GM21515 (cell line): ENCODE data around the gene PNPLA3.

Source experiments
- ATAC-seq: cut with Tn5 transposase; IDR thresholded peaks from one replicate; pipeline ENCODE4 v1.9.1; 2021; ENCODE audit not compliant: unreplicated experiment

Gene PNPLA3

DNA sequence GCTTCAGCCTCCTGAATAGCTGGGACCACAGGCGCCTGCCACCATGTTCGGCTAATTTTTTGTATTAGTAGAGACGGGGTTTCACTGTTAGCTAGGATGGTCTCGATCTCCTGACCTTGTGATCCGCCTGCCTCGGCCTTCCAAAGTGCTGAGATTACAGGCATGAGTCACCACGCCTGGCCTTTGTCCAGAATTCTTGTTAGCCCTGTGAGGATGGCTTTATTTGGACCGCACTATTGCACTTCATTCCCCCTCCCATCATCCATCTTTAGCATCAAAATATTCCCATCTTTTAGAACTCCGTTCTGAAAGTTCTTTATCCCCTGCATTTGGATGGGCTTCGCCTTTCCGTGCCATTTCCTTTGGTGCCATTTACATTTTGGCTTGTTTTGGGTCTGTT, 34.3 kb downstream of the PNPLA3 start:
- ATAC-seq: no peak

DNA sequence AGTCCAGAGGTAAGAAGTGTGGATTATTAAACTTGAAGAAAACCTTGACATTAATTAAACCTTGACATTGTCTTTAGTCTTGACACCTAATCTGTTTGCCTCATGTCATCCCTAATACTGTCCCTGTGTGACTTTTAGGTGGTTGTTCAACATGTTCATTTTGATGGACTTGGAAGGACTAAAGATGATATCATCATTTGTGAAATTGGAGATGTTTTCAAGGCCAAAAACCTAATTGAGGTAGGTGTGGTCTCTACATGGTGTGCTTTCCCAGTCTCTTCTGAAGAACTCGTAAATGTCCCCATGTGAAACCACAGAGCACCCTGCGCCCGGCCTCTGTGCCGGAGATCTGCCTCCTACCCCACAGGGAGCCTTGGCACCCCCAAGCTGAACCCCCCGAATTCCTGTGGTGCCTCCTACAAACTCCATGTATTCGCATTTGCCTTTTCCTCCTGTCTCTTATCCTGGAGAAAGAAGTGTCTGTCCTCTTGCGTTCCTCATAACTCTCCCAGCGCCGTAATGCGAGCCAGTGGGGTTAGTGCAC, 40.8 kb downstream of the PNPLA3 start:
- ATAC-seq: no peak

DNA sequence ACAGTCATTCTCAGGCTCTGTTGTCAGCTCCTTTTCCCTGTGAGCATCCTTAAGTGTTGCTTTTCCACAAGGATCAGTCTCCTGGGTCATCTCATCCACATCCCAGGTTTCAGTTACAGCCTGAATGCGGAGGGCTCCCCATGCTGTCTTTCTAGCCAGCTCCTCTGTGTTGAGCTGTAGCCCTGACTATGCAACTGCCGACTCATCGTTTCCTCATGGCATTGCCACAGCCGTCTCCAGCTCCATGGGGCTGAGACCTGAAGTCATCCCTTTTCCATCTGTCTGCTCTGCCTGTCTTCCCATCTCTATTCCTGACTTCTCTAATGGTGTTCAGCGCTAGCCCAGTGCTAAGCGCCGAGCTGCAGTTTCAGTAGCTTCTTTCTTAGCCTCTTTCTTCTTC, 43.5 kb downstream of the PNPLA3 start:
- no peak for ATAC-seq

DNA sequence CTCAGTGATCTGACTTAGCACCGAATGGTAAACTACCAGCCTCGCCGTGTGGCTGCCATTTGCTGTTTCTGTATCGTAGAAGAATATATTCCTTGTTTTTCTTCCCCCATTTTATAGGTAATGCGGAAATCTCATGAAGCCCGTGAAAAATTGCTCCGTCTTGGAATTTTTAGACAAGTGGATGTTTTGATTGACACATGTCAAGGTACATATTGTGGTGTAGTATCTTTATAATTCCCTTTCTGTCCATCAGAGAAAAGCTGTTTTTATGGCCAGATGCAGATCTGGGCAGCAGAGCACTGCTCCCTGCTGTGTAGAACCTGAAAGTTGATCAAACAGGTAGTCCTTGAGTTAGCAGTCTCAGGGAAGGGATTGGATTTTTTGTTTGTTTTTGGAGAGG, 45.0 kb downstream of the PNPLA3 start:
- ATAC-seq: no peak

DNA sequence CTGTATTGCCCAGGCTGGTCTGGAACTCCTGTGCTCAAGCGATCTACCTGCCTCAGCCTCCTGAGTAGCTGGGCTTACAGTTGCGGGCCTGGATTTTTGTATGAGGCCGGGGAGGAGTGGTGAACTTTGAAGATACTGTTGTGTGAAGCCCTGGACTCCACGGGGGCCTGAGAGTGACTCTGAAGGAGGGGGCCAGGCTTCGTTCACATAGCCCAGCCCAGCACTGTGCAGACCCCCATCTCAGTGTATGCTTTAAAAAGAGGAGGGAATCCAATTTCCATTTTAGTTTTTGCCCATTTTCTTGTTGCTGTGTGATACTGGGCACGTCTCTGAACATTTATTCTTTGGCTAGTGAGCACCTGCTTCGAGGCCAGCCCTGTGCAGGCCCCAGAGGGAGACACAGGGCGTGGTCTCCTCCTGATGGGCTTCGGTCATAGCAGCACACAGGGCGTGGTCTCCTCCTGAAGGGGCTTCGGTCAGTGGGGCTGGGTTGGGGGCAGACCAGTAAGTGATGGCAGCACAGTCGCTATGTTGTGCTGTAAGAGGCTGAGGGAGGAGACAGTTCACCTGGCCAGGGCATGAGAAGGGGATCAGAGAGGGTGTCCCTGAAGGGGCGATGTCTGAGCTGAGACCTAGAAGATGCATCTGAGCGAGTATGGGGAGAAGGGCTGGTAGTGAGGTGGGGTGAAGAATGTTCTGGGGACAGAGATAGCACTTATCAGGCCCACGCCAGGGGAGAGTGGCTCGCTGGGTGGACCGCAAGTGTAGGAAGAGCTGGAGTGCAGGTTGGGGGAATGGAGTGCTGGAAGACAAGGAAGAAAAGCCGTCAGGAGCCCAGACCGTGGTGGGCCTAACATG, 45.6 kb downstream of the PNPLA3 start:
- no peak for ATAC-seq

DNA sequence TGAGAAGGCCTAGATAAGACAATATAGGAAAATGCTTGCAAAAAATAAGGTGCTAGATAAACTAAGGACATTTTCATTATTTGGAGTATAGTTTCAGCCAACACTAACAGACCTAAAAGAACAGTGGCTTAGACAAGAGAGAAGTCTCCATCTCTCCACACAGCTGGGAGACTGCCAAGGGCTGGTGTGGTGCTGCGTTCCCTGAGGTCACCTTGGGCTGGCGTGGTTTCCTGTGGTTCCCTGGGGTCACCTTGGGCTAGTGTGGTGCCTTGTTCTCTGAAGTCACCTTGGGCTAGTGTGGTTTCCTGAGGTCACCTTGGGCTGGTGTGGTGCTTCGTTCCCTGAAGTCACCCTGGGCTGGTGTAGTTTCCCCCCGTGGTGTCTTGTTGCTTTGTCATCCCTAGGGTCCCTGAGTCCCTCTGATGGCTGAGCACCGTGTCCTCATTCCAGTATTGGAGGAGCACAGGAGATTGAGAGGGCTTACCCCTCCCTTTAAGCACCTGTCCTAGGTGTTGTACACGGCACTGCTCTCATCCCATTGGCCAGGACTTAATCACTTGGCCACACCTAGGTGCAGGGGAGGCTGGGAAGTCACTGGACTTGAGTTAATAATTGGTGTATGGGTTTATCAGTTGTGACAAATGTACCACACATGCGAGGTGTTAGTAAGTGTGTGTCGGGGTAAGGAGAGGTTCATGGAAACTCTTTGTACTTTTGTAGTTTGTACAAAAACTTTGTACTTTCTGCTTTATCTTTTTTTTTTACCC, 46.6 kb downstream of the PNPLA3 start:
- no peak for ATAC-seq

DNA sequence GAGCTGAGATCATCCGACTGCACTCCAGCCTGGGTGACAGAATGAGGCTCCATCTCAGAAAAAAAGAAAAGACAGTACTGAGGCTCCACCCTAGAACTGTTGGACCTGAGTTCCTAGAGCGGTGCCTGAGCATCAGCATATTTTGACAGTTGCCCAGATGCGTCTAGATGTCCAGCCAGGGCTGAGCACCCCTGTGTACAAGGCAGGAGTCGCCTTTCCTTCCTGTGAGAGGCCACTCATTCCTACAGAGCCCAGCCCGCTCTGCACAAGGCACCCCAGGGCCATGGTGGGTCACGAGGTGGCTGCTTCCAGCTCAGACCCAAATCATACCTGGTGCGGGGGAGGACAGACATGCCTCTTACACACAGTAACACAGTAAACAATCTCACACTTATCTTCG, 47.5 kb downstream of the PNPLA3 start:
- ATAC-seq: no peak

DNA sequence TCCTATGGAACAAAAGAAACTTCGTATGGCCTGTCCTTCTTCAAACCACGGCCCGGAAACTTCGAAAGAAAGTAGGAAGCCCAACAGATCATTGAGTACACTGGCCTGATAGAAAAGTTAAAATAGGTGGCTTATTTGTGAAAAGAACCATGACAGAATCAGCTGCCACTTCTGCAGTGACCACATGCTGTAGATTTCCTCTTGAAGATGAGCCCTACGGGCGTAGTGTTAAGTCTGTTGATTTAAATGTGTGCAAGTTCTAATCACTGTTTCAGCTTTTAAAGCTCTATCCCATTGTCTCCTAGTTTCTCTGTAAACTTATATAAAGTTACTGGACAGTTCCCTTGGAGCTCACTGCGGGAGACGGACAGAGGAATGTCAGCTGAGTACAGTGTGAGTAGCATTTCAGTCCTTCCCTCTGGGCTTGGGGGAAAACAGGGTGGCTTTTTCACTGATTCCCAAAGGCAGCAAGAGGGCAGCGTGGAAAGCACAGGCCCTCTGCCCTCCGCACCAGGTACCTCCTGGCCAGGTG, 49.4 kb downstream of the PNPLA3 start:
- ATAC-seq: no peak

DNA sequence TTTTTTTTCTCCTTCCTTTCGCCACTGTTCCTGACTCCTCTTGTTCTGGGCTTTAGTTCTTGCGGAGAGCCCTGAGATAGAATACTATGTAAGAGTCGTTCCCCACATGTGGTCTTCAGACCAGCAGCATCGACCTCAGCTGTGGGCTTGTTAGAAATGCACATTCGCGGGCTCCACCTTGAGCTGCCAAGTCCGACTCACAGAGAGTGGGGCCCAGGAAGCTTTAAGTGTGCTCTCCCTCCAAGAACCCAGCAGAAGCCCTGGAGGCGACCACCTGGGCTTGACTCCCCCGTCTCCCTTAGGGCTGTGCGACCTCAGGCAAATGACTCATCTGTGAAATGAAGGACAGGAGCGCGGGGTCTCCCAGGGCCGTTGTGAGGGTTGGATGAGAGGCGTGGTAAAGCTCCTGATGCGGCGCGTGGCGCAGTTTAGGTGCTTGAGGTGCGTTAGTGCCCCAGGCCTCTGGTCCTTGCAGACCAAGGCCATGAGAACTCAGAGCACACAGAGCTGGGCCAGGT, 50.5 kb downstream of the PNPLA3 start:
- ATAC-seq: no peak

DNA sequence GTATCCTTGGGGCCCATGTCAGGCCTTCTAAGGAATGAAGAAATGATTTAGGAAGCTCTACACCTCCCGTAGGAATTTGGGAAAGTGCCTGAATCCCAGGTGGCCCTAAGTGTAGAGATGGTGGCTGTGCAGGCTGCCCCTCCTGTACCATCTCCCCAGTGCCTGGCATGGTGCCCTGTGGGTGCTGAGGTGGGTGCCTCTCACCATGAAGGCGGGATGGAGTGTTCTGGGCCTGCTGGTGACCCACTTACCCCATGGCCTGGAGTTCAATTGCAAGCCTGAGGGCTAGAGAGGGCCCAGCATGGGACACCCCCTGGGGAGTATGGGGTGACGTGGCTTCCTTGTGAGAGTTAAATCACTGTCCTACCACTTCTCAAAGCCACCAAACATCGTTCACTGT, 51.4 kb downstream of the PNPLA3 start:
- ATAC-seq: no peak

DNA sequence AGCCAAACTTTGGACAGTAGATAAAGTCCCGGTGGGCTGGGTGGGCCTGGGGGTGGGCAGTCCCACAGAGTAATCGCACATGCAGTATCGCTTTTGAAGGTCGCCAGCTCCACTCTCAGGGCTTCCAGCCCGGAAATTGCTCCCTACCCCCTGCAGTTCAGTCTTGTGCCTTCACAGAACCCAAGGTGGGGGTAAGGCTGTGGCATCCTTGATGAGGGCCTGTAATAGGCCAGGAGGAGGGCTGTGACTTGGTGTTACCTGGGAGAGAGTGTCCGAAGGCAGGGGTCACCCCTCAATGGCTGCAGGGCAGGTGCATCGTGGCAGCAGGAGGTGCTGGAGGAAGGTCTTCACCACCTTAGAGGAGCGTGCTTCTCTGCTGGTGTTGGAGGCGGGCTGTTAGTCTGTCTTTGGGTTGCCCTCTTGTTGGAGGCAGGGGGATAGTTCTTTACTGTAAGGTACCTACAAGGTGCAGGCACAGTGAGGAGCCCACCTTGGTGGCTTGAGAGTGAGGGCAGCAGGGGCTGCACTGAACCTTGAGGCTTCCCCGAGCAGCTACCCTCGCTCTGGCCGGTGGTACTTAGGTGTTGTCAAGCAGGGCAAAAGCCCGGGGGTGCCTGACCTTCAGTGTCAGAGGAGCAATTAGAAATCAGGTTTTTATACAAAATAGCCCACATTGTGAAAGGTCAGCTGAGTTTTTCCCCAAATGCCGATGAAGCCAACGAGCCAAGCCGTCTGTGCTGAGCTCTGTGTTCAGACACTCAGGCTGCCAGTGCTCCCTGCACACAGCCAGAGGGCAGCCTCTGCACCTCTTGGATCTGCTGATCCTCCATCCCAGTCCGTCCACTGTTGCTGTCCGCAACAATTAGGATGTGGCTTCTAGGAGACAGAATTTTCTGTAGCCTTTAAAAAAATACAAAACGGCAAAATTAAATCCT, 53.5 kb downstream of the PNPLA3 start:
- ATAC-seq: no peak

DNA sequence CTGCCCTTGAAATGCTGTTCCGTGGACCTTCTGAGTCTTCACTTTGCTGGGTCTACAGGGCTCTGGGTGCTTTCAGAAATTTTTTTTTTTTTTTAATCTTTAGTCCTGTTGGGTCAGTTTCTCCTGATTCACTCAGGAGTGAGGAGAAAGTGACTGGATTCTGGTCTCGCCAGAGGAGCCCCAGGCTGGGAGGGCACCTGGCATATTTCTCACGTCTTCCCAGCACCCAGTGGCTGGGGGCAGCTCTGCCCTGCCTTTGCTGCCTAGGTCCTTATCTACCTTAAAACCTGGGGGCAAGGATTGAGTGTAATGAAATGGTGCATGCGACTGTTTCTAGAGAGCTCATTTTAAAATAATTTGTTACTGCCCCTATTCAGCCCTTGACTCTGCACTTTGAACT, 55.0 kb downstream of the PNPLA3 start:
- no peak for ATAC-seq

DNA sequence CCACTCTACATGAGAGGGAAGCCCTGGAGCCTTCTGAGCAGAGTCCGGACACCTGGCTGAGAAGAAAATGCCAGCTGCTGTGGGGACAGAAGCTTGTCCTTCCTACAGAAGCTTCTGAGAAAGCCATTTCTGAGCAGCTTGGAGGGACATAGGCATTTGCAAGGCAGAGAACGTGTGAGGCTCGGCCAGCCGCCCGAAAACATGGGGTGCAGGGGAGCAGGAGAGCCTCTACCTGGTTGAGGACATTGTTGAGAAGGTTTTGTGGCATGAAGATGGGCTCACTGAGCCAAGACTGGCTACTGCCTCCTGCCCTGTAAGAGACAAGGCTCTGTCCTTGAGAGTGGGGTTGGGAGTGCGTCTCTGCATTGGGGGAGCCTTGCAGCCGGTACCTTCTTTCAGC, 57.0 kb downstream of the PNPLA3 start:
- no peak for ATAC-seq

DNA sequence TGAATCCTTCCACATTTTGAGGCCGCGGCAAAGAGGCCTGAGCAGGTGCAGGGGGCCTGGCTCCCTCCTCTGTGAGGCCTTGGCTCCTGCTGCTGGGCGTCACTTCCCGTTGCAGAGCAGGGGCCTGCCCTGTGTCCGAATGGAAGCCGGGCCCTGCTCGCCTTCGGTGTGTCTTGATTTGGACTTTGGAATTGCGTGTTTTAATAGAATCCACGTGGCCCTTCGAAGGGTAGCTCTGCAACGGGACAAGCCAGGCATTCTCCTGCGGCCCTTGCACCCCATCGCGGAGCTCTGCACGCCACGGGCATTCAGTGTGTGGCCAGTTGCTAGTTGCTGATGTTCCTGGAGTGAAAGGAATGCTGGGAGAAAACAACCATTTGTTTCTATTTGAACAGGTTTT, 57.4 kb downstream of the PNPLA3 start:
- no peak for ATAC-seq

DNA sequence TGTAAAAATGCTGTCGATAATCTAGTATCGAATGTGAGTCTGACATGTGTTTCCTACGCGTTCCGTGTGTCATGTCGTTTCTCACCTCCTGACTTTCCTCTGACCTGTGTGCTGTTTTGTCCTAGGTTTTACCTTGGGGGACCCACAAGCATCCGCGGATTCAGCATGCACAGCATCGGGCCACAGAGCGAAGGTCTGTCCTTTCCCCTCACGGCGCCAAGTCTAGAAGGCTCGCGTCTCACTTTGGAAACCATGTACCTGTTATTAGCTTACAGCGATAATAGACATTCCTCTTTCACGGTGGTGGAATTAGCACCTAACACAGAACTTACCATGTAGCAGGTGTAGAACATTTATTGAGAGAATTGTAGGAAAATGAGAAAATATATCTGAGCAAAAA, 60.2 kb downstream of the PNPLA3 start:
- no peak for ATAC-seq

DNA sequence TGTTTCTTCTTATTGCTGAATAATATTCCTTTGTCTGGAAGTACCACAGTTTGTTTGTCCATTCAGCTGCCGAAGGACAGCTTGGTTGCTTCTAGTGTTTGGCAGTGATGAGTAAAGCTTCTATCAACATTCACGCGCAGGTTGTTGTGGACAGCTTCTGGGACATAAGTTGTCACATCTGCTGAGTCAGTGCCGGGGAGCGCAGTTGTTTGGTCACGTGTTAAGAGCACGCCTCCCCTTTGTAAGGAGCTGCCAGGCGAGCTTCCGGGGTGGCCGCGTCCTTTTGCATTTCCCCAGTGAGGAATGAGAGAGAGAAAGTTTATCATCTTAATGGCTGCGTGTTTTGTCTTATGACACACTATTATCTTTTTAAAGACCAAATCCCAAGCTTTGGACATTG, 61.9 kb downstream of the PNPLA3 start:
- ATAC-seq: no peak

DNA sequence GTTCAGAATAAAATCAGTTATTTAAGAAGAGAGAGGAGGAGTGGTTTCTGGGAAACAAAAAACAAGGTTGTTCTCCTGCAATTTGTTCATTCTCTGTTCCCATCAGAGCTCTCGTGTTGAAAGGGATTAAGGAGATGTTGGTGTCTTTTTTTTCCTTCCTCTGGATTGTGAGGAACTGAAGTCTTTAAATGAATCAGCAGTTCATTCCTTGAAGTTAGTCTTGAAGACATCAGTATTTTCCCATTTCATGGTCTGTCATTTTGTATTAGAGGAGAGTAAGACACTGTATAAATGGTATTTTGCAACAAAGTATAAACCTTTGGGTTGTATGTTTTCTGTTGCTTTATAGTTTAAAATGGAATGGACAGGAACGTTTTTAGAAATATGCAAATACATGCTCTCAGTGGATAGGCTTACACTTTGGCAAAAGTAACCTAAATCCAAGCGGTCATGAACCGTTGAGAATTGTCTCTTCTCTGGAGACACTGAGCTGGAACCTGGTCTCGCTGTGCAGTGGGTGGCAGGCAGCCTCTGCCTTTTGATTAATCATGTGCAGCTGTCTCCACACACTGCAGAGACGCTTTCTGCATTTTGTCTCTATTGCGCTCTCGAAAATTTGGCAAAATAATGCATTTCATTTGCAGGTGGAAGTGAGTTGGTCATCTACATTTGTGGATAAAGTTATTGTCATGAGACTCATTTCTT, 64.7 kb downstream of the PNPLA3 start:
- no peak for ATAC-seq

DNA sequence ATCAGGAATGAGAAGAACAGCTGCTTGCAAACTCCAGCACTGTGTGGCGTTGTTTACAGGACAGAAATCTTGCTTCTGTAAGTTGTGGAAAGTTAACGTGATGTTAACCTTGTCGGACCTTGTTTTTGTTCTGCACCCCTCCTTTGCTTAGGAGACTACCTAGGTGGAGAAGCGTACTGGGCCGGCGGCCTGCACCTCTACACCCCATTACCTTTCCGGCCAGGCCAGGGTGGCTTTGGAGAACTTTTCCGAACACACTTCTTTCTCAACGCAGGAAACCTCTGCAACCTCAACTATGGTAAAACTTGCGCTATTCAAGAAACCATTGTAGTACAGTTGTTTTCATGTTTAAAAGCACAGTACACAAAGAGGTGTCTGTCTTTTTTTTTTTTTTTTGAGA, 65.4 kb downstream of the PNPLA3 start:
- ATAC-seq: no peak

DNA sequence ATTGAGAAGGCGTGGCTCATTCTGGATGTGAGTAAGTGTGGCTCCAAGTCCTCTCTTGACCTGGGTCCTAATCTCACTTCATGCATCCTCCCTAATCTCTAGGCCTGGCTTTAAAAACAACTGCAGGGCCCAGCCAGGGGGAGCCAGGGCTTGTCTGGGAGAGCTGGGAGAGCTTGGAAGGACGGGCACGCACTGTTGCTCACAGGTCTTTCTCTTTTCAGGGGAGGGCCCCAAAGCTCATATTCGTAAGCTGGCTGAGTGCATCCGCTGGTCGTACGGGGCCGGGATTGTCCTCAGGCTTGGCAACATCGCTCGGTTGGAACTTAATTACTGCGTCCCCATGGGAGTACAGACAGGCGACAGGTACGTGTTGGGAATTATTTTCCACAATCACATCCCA, 66.4 kb downstream of the PNPLA3 start:
- no peak for ATAC-seq
